Measurements from ENCODE around the gene ARHGEF37.

- TF ChIP-seq TAF1 (conservative IDR thresholded peaks at IDR 0.05), result no peak
- no peak for TF ChIP-seq RAD21 (IDR thresholded peaks at IDR 0.05)
- TF ChIP-seq FOXA1 (IDR thresholded peaks at IDR 0.05), result no peak
- TF ChIP-seq CTCF (IDR thresholded peaks at IDR 0.05; ENCODE audit: low read depth, low read length, missing input control), result no peak
- no peak for TF ChIP-seq FOXA2 (IDR thresholded peaks at IDR 0.05)
Observed at GRCh38 chr5:149532413-149532812, 48.9 kb upstream of the ARHGEF37 start.

All from liver (tissue), 3 donors.